ENCODE data around the gene CIPC. TPM values are rescaled to one million over a fixed set of nuclear protein-coding genes. Genes with fewer than 3 reads are reported as not detected.

CIPC gene, protein sequence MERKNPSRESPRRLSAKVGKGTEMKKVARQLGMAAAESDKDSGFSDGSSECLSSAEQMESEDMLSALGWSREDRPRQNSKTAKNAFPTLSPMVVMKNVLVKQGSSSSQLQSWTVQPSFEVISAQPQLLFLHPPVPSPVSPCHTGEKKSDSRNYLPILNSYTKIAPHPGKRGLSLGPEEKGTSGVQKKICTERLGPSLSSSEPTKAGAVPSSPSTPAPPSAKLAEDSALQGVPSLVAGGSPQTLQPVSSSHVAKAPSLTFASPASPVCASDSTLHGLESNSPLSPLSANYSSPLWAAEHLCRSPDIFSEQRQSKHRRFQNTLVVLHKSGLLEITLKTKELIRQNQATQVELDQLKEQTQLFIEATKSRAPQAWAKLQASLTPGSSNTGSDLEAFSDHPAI
- polyA plus RNA-seq (36.4 and 36.7 TPM in 2 replicates), polyA minus RNA-seq (53.6 and 56.4 TPM in 2 replicates)

DNA sequence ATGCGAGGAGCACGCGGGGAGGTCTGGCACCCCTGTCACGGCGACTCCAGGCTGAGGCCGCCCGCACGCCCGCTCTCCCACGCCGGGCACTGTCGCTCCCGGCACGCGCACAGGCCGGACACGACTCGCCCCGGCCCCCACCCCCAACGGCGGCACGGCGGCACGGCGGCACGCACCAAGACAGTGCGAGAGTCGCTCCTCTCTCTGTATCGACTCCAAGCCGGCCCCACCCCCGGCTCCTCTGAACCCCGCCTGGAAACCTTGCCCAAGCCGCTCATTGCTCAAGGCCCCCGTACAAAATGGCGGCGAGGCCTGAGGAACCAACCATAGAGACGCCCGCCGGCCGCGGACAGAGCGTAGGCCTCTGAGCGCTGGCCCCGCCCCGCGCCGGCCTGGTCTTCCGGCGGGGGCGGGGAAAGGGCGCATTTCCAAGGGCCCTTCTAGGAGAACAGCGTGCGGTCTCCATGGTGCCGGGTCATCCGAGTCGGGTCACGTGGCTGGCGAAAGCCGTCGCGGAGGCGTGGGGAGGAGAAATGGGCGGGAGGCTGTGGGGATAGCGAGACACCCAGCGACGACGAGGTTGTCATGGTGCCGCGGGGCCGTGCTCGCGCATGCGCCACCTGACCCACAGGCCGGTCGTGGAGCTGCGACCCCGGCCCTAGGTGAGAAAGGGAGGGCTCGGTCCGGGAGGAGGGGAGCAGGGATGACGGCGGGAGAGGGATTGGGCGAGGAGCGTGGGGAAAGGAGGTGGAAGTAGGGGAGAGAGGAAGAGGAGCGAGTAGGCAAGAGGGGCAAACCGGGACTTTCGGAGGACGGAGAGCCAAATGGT, at the start of gene CIPC:
Gene CIPC (plus strand): TSS at position 559 of the 829 bp plus-strand sequence. CDS start 7,451 bp downstream, outside the sequence.
- H3K27me3 ChIP-seq (ENCODE audit: insufficient read depth, low read depth, low read length): no peaks in the 10 kb centered on the region
- TF ChIP-seq EZH2 (IDR thresholded peaks at IDR 0.05; ENCODE audit: borderline replicate concordance, insufficient read depth, low read length, poor library complexity, severe bottlenecking) (no peak), MXI1 (conservative IDR thresholded peaks at IDR 0.05; ENCODE audit: poor library complexity, severe bottlenecking) (peak; percentile 93), SMC3 (conservative IDR thresholded peaks at IDR 0.05; ENCODE audit: poor library complexity) (peak; percentile 53), TAF1 (IDR thresholded peaks at IDR 0.05; ENCODE audit: low read depth) (peak; percentile 23), EP300 (conservative IDR thresholded peaks at IDR 0.05; ENCODE audit: poor library complexity, severe bottlenecking) (peak; percentile 67), POLR2AphosphoS5 (IDR thresholded peaks at IDR 0.05) (peak; percentile 80), RAD21 (conservative IDR thresholded peaks at IDR 0.05) (peak; percentile 30)
- TF ChIP-seq, protein P1, sequence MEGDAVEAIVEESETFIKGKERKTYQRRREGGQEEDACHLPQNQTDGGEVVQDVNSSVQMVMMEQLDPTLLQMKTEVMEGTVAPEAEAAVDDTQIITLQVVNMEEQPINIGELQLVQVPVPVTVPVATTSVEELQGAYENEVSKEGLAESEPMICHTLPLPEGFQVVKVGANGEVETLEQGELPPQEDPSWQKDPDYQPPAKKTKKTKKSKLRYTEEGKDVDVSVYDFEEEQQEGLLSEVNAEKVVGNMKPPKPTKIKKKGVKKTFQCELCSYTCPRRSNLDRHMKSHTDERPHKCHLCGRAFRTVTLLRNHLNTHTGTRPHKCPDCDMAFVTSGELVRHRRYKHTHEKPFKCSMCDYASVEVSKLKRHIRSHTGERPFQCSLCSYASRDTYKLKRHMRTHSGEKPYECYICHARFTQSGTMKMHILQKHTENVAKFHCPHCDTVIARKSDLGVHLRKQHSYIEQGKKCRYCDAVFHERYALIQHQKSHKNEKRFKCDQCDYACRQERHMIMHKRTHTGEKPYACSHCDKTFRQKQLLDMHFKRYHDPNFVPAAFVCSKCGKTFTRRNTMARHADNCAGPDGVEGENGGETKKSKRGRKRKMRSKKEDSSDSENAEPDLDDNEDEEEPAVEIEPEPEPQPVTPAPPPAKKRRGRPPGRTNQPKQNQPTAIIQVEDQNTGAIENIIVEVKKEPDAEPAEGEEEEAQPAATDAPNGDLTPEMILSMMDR (IDR thresholded peaks at IDR 0.05; ENCODE audit: poor library complexity, severe bottlenecking): peak; percentile 35
- TF ChIP-seq, protein P2, sequence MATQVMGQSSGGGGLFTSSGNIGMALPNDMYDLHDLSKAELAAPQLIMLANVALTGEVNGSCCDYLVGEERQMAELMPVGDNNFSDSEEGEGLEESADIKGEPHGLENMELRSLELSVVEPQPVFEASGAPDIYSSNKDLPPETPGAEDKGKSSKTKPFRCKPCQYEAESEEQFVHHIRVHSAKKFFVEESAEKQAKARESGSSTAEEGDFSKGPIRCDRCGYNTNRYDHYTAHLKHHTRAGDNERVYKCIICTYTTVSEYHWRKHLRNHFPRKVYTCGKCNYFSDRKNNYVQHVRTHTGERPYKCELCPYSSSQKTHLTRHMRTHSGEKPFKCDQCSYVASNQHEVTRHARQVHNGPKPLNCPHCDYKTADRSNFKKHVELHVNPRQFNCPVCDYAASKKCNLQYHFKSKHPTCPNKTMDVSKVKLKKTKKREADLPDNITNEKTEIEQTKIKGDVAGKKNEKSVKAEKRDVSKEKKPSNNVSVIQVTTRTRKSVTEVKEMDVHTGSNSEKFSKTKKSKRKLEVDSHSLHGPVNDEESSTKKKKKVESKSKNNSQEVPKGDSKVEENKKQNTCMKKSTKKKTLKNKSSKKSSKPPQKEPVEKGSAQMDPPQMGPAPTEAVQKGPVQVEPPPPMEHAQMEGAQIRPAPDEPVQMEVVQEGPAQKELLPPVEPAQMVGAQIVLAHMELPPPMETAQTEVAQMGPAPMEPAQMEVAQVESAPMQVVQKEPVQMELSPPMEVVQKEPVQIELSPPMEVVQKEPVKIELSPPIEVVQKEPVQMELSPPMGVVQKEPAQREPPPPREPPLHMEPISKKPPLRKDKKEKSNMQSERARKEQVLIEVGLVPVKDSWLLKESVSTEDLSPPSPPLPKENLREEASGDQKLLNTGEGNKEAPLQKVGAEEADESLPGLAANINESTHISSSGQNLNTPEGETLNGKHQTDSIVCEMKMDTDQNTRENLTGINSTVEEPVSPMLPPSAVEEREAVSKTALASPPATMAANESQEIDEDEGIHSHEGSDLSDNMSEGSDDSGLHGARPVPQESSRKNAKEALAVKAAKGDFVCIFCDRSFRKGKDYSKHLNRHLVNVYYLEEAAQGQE (IDR thresholded peaks at IDR 0.05; ENCODE audit: borderline replicate concordance): peak; percentile 70
- H3K4me3 ChIP-seq (ENCODE audit: low read length): peak within 1 kb of the TSS; percentile 87
- H2AFZ ChIP-seq (ENCODE audit: low read depth, low read length): peak within 1 kb of the TSS; percentile 99
- no peaks in the 10 kb centered on the region for H3K9me2 ChIP-seq (ENCODE audit: insufficient read depth, low read length)
- peak within 1 kb of the TSS; percentile 92 for H3K27ac ChIP-seq (ENCODE audit: low read length)
- H3K9ac ChIP-seq (ENCODE audit: low read length): peak within 1 kb of the TSS; percentile 97
- no peaks in the 10 kb centered on the region for H3F3A ChIP-seq (ENCODE audit: insufficient read depth, low read length, poor library complexity, severe bottlenecking)
- peak within 1 kb of the TSS; percentile 95 for H3K4me2 ChIP-seq (ENCODE audit: low read length)
- H4K20me1 ChIP-seq (ENCODE audit: insufficient read depth): no peaks in the 10 kb centered on the region
- H3K36me3 ChIP-seq (ENCODE audit: insufficient read depth, low read length): no peaks in the 10 kb centered on the region
- no peaks in the 10 kb centered on the region for H3K9me3 ChIP-seq (ENCODE audit: low read length)
- H3K79me2 ChIP-seq (replicated peaks; ENCODE audit: insufficient read depth, low read length): peaks cover 32% of the 10 kb centered on the region

DNA sequence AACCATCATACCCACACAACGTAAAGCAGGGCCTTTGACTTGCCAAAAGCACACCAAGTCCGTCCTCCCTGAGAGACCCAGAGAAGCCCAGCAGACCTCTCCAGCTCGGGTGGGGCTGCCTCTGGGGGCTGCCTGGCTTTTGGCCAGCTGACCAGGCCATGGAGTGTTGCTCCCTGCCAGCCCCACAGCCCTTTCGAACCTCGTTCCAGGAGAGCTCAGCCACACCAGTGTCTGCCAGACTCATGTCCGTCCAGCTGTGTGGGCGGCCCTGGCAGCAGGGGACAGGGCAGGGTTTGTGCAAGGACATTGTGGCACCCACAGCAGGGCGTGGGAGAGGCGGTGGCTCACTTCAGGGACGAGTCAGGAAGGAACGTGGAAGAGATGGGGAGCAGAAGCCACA, 46.9 kb upstream of the CIPC start:
- H4K20me1 ChIP-seq (ENCODE audit: insufficient read depth): no peaks in the 10 kb centered on the region
- H3K27me3 ChIP-seq (ENCODE audit: insufficient read depth, low read depth, low read length): no peaks in the 10 kb centered on the region
- no peak for TF ChIP-seq MXI1 (conservative IDR thresholded peaks at IDR 0.05; ENCODE audit: poor library complexity, severe bottlenecking)
- TF ChIP-seq RAD21 (conservative IDR thresholded peaks at IDR 0.05): no peak
- TF ChIP-seq POLR2AphosphoS5 (IDR thresholded peaks at IDR 0.05): no peak
- no peak for TF ChIP-seq EP300 (conservative IDR thresholded peaks at IDR 0.05; ENCODE audit: poor library complexity, severe bottlenecking)
- TF ChIP-seq SMC3 (conservative IDR thresholded peaks at IDR 0.05; ENCODE audit: poor library complexity): no peak
- no peak for TF ChIP-seq EZH2 (IDR thresholded peaks at IDR 0.05; ENCODE audit: borderline replicate concordance, insufficient read depth, low read length, poor library complexity, severe bottlenecking)
- TF ChIP-seq, protein P1 (IDR thresholded peaks at IDR 0.05; ENCODE audit: poor library complexity, severe bottlenecking): no peak
- TF ChIP-seq, protein P2 (IDR thresholded peaks at IDR 0.05; ENCODE audit: borderline replicate concordance): no peak
- no peak for TF ChIP-seq TAF1 (IDR thresholded peaks at IDR 0.05; ENCODE audit: low read depth)
- H3K4me2 ChIP-seq (ENCODE audit: low read length): no peak overlapping the region
- no peaks in the 10 kb centered on the region for H3K9me2 ChIP-seq (ENCODE audit: insufficient read depth, low read length)
- H3F3A ChIP-seq (ENCODE audit: insufficient read depth, low read length, poor library complexity, severe bottlenecking): no peaks in the 10 kb centered on the region
- no peak overlapping the region for H3K27ac ChIP-seq (ENCODE audit: low read length)
- no peak overlapping the region for H3K4me3 ChIP-seq (ENCODE audit: low read length)
- H3K79me2 ChIP-seq (replicated peaks; ENCODE audit: insufficient read depth, low read length): no peaks in the 10 kb centered on the region
- no peak overlapping the region for H2AFZ ChIP-seq (ENCODE audit: low read depth, low read length)
- no peaks in the 10 kb centered on the region for H3K36me3 ChIP-seq (ENCODE audit: insufficient read depth, low read length)
- H3K9ac ChIP-seq (ENCODE audit: low read length): no peak overlapping the region
- H3K9me3 ChIP-seq (ENCODE audit: low read length): no peaks in the 10 kb centered on the region

Measured in neural cell (in vitro differentiated cells).